ENCODE results near the gene TUBGCP6. TPM values are rescaled to one million over a fixed set of nuclear protein-coding genes. Genes with fewer than 3 reads are reported as not detected.

Gene TUBGCP6
- total RNA-seq, 1 experiment from 2014 or later, result 31.3 TPM

DNA sequence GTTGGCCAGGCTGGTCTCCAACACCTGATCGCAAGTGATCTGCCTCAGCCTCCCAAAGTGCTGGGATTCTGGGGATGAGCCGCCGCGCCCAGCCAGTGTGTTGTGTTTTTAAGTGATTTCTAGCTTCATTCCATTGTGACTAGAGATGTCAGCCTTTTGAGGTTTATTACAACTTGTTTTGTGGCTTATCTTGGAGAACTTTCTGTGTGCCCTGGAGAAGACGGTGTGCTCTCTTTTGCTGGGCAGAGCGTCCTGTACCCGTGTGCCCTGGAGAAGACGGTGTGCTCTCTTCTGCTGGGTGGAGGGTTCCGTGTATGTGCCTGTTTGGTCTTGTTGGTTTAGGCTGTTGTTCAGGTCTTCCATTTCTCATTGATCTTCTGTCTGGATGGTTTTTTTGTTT lies 31.6 kb downstream of the TUBGCP6 start:
- Histone ChIP-seq H3K27ac (ENCODE audit: low read length) (no peak overlapping the region), H3K36me3 (ENCODE audit: control insufficient read depth, insufficient read depth, low read length) (no peaks in the 10 kb centered on the region)

DNA sequence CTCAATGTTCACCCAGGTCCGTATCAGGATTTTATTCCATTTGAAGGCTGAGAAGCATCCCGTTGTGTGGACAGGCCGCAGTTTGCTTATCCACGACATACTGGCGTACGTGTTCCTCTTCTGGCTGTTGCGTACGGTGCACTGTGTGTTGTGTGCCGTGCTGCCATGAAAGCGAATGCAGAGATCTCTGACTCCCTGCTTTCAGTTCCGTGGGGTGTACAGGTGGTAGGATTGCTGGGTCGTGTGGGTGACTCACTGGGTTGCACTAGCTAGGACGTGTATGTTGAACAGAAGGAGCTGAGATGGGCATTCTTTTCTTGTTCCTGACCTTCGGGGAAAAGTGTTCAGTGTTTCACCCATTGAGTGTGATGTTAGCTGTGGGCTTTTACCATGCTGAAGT lies 33.7 kb downstream of the TUBGCP6 start:
- DNase-seq (ENCODE audit: low read depth, low spot score) (no peak), ATAC-seq (no peak)
- Histone ChIP-seq H3K27me3 (ENCODE audit: control insufficient read depth, insufficient read depth, low read length) (no peaks in the 10 kb centered on the region), H3K4me3 (ENCODE audit: low read depth in 2 of 2, low read length in 2 of 2) (no peak overlapping the region), H3K4me1 (ENCODE audit: control insufficient read depth, insufficient read depth, low read length) (no peaks in the 10 kb centered on the region), H3K9me3 (ENCODE audit: control insufficient read depth, insufficient read depth, low read depth, low read length) (no peaks in the 10 kb centered on the region), H3K36me3 (ENCODE audit: control insufficient read depth, insufficient read depth, low read length) (no peaks in the 10 kb centered on the region), H3K27ac (ENCODE audit: low read length) (no peak overlapping the region)
- CTCF ChIA-PET, result interaction anchor here (0.6 kb wide), 1 partner anchor 169 kb away, joined by 5 read pairs; no protein-coding TSS in a partner anchor
- in situ Hi-C loops (cut with HindIII; ENCODE audit: low pct_unique_long_range_greater_than_20kb, low sequenced_read_pairs), result no loop called here
- POLR2A ChIA-PET, result no interaction called here
- TF ChIP-seq POLR2AphosphoS5 (IDR thresholded peaks at IDR 0.05; ENCODE audit: low read depth, low read length), result no peak
- no peak for TF ChIP-seq TCF7L2 (IDR thresholded peaks at IDR 0.05; ENCODE audit: low read depth, low read length)
- no peak for TF ChIP-seq SIN3A (IDR thresholded peaks at IDR 0.05; ENCODE audit: borderline replicate concordance, insufficient read depth, low read depth, low read length)
- TF ChIP-seq, protein P1, sequence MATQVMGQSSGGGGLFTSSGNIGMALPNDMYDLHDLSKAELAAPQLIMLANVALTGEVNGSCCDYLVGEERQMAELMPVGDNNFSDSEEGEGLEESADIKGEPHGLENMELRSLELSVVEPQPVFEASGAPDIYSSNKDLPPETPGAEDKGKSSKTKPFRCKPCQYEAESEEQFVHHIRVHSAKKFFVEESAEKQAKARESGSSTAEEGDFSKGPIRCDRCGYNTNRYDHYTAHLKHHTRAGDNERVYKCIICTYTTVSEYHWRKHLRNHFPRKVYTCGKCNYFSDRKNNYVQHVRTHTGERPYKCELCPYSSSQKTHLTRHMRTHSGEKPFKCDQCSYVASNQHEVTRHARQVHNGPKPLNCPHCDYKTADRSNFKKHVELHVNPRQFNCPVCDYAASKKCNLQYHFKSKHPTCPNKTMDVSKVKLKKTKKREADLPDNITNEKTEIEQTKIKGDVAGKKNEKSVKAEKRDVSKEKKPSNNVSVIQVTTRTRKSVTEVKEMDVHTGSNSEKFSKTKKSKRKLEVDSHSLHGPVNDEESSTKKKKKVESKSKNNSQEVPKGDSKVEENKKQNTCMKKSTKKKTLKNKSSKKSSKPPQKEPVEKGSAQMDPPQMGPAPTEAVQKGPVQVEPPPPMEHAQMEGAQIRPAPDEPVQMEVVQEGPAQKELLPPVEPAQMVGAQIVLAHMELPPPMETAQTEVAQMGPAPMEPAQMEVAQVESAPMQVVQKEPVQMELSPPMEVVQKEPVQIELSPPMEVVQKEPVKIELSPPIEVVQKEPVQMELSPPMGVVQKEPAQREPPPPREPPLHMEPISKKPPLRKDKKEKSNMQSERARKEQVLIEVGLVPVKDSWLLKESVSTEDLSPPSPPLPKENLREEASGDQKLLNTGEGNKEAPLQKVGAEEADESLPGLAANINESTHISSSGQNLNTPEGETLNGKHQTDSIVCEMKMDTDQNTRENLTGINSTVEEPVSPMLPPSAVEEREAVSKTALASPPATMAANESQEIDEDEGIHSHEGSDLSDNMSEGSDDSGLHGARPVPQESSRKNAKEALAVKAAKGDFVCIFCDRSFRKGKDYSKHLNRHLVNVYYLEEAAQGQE (IDR thresholded peaks at IDR 0.05; ENCODE audit: insufficient read depth in 1 of 2, low read depth in 2 of 2, low read length in 1 of 2), result no peak
- TF ChIP-seq, protein P2, sequence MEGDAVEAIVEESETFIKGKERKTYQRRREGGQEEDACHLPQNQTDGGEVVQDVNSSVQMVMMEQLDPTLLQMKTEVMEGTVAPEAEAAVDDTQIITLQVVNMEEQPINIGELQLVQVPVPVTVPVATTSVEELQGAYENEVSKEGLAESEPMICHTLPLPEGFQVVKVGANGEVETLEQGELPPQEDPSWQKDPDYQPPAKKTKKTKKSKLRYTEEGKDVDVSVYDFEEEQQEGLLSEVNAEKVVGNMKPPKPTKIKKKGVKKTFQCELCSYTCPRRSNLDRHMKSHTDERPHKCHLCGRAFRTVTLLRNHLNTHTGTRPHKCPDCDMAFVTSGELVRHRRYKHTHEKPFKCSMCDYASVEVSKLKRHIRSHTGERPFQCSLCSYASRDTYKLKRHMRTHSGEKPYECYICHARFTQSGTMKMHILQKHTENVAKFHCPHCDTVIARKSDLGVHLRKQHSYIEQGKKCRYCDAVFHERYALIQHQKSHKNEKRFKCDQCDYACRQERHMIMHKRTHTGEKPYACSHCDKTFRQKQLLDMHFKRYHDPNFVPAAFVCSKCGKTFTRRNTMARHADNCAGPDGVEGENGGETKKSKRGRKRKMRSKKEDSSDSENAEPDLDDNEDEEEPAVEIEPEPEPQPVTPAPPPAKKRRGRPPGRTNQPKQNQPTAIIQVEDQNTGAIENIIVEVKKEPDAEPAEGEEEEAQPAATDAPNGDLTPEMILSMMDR (IDR thresholded peaks at IDR 0.05), result no peak
- intact Hi-C loops (cut with micrococcal nuclease; ENCODE audit: unreplicated experiment), result no loop called here
- BruUV-seq (replicated peaks), result no TSS peak

More for the DNA sequence above, 31.6 kb downstream of the TUBGCP6 start:
- TF ChIP-seq TCF7L2 (IDR thresholded peaks at IDR 0.05; ENCODE audit: low read depth, low read length) (no peak), POLR2AphosphoS5 (IDR thresholded peaks at IDR 0.05; ENCODE audit: low read depth, low read length) (no peak), SIN3A (IDR thresholded peaks at IDR 0.05; ENCODE audit: borderline replicate concordance, insufficient read depth, low read depth, low read length) (no peak)
- TF ChIP-seq, protein P1 (IDR thresholded peaks at IDR 0.05; ENCODE audit: insufficient read depth in 1 of 2, low read depth in 2 of 2, low read length in 1 of 2), result no peak
- TF ChIP-seq, protein P2 (IDR thresholded peaks at IDR 0.05), result no peak
- ATAC-seq, result no peak
- no peak for DNase-seq (ENCODE audit: low read depth, low spot score)
- H3K9me3 ChIP-seq (ENCODE audit: control insufficient read depth, insufficient read depth, low read depth, low read length), result no peaks in the 10 kb centered on the region
- H3K4me3 ChIP-seq (ENCODE audit: low read depth in 2 of 2, low read length in 2 of 2), result no peak overlapping the region
- BruUV-seq (replicated peaks), result no TSS peak
- ChIA-PET POLR2A (no interaction called here), CTCF (no interaction called here)
- no peaks in the 10 kb centered on the region for H3K27me3 ChIP-seq (ENCODE audit: control insufficient read depth, insufficient read depth, low read length)
- in situ Hi-C loops (cut with HindIII; ENCODE audit: low pct_unique_long_range_greater_than_20kb, low sequenced_read_pairs) (no loop called here), intact Hi-C loops (cut with micrococcal nuclease; ENCODE audit: unreplicated experiment) (no loop called here)
- H3K4me1 ChIP-seq (ENCODE audit: control insufficient read depth, insufficient read depth, low read length), result no peaks in the 10 kb centered on the region
